GM18858 (cell line): ENCODE measurements around the gene HPRT1.
A peak's percentile ranks its signal among the peaks of the same experiment; 100 is the strongest.
"Not testable (repeated sequence)": the region's sequence is repeated elsewhere in the genome, so short reads cannot be mapped to it uniquely, and the experiment has no call there.

Source experiments
- ATAC-seq: cut with Tn5 transposase; IDR thresholded peaks from one replicate; pipeline ENCODE4 v1.9.1; 2021; ENCODE audit not compliant: unreplicated experiment

Gene HPRT1, protein sequence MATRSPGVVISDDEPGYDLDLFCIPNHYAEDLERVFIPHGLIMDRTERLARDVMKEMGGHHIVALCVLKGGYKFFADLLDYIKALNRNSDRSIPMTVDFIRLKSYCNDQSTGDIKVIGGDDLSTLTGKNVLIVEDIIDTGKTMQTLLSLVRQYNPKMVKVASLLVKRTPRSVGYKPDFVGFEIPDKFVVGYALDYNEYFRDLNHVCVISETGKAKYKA

GRCh38 chrX:134460005-134460861 lies at the start of gene HPRT1:
TSS of gene HPRT1 (plus strand) at chrX:134460165. CDS start at chrX:134460312, 147 bp downstream.
- peak; percentile 80 for ATAC-seq

DNA sequence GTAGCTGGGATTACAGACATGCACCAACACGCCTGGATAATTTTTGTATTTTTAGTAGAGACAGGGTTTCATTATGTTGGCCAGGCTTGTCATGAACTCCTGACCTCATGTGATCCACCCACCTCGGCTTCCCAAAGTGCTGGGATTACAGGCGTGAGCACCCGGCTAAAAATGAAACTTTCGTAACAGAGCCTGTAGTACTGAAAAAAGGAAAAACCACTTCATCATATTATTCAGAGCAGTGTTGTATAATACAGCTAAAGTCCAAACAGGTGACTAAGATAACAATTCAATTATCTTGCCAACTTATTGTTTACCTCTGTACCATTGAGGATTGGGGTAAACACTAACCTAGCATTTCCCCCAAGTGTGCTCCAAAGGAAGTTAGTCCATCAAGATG lies 43.9 kb upstream of the HPRT1 start:
- no peak for ATAC-seq

DNA sequence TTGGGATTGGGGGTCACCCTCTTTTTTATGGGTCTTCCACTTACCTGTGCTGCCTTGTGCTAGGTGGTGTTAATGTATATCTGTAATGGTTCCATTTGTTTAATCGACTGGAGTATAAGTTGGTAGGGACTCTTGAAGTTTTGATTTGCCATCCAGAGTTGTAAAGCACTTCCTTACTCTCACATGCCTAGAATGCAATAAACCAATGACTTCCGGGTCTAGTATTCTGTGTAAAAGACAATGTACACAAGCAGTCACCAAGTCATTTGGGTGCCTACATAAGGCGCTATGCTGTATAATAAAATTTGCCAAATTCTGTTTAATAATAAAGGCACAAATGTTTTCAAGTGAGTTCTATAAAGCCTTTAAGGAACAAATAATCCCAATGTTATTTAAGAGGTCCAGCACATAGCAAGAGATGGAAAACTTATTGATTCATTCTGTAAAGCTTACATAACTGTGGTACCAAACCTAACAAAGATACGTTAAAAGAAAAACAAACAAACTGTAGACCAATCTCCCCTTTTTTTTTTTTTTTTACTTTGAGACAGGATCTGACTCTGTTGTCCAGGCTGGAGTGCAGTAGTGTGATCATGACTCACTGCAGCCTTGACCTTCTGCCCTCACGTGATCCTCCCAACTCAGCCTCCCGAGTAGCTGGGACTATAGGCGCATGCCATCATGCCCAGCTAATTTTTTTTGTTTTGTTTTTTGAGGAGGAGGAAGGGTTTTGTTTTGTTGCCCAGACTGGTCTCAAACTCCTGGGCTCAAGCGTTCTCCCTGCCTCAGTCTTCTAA lies 41.5 kb upstream of the HPRT1 start:
- no peak for ATAC-seq

DNA sequence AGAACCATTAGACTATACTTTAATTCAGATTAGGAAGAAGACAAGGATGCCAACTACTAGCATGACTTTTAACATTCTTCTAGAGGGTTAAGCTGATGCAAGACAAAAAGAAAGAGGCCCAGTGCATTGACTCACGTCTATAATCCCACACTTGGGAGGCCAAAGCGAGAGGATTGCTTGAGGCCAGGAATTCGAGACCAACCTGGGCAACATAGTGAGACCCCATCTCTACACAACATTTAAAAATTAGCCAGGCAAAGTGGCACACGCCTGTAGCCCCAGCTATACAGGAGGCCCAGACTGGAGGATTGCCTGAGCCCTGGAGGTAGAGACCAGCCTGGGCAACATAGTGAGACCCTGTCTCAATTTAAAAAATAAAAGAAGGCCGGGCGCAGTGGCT lies 40.2 kb upstream of the HPRT1 start:
- ATAC-seq, result no peak

DNA sequence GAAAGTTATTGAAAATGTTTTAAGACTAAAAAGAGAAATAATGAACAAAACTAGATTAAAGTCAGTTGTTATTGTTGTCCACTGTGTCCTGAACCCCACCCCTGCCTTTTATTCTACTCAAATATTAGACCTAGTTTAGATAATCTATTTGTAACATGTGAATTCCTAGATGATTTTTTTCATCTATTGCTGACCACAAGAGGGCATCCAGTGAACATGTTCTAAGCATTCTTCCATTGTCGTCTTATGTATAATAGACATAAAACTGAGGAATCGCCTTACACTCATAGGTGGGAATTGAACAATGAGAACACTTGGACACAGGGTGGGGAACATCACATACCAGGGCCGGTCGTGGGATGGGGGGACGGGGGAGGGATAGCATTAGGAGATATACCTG lies 36.4 kb upstream of the HPRT1 start:
- ATAC-seq, result no peak

DNA sequence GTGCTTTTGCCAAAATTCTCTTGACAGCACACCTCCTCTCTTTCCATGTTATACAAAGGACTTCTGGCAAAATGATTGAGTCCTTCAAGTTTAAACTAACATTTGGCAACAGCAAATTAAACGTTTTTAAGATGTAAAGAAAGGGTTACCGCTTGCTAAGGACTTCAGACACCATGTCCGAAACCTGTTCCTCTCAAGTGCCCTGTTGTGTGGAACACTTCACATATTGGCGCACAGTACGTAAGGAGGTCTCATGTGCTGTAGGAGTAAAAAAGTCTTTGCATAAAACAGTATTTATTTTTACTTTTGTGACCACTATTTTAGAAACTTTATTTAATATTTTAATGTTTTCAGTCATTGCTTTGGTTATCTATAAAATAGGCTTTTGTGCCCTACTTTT lies 33.7 kb upstream of the HPRT1 start:
- ATAC-seq, result no peak

- ATAC-seq, result peak; percentile 57
These were observed 28.1 kb upstream of the HPRT1 start for GRCh38 chrX:134431894-134432293.

GRCh38 chrX:134435894-134436293 lies 24.1 kb upstream of the HPRT1 start:
- no peak for ATAC-seq

DNA sequence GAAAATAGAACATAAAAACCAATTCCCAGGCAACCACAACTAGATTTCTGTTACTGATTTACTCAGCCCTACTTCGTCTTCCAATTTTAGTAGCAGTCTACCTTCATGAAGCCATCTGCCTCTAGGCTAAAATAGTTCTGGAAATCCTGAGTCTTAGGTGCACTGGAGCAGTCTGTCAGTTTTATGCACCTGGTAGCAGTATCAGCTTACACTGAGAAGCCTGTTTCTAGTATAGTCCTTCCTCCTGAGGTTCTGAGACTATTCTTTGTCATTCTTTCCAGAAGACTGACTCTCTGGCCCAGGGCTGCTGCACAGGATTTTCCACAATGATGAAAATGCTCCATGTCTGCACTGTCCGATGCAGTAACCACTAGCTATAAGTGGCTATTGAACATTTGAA lies 16.9 kb upstream of the HPRT1 start:
- ATAC-seq, result peak; percentile 72

DNA sequence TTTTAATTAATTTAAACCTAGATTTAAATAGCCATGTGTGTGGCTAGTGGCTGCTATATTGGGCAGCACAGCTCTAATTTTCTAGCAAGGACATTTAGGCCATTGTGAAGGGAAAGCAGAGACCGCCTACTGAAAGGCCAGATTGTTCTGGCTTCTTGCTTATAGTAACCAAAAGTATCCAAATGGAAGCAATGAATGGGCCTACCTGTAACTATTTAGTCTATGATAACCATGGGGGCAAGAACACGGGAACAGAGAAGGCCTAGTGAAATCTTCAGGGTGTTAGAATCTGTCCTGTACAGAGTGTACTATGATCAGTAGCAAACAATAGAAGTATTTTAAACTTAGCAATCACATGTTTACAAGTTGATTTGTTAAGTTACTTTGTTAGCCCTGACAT lies 16.5 kb upstream of the HPRT1 start:
- ATAC-seq, result no peak

DNA sequence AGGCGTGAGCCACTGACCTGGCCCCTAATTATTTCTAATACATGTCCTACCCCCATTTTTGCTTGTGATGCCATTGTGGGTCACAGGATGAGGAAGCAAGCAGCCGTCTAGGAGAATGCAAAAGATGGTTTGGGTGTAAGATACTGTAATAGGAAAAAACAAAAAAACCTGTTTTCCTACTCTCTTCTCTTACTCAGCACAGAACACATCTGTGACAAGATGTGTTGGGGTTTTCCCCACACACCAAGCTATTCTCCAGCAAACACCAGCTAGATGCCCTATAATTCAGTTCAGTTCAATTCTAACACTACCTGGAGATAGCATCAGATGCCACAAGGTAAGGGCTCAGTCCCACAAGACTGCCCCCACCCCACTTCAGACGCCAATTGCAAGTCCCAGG lies 15.3 kb upstream of the HPRT1 start:
- ATAC-seq, result no peak

DNA sequence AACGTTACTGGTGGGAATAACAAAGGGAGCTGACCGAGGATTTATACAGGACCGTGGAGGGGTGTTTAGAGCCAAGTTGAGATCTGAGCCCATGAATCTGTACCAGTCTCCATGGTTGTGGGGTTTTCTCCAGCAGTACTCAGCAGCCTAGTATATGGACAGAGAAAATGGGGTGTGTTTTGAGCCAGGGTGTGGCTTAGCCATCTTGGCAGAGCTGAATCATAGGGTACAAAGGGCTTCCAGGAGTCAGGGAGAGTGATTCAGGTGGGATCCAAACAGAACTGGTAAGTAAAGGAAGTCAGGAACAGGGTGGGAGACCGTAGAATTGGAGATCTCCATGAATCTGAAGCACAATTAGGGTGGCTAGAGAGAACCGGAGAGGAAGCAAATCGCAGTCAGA lies 7.4 kb upstream of the HPRT1 start:
- no peak for ATAC-seq

DNA sequence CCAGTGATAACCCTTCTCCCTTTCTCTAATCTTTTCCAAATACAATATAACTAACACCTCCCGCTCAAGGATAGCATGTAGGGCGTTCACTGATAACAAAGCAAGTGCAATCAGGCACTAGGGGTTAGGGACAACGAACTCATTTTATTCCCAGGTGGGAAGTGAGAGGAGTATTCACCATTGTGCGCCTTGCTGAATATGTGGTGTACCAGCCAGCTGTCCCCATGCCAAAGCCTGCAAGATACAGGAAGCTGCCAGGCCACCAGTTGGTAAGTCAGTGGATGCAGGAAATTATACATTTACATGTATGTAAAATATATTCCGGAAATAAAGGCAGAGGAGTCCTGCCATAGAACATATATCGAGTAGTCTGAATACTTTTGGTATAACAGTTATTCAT lies 6.3 kb upstream of the HPRT1 start:
- ATAC-seq, result no peak

DNA sequence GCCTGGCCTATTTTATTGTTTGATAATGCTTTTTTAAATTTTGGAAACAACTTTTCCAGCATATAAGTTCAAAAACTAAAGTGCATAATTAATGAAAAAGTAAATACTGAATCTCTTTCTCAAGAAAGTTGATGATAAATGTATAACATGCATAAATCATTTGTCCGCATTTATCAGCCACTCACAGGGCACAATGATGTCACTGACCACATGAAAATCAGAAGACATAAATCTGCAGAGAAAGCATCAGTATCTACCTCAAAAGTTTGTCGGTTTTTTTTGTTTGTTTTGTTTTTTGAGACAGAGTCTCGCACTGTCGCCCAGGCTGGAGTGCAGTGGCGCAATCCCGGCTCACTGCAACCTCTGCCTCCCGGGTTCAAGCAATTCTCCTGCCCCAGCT lies 5.5 kb upstream of the HPRT1 start:
- ATAC-seq, result no peak

GRCh38 chrX:134457708-134458107 lies 2.3 kb upstream of the HPRT1 start:
- ATAC-seq, result no peak

- no peak for ATAC-seq
These were observed 321 bp upstream of the HPRT1 start for GRCh38 chrX:134459683-134460004.

- ATAC-seq, result no peak
These were observed 876 bp downstream of the HPRT1 start for GRCh38 chrX:134460862-134461220.

GRCh38 chrX:134461437-134461836 lies 1.5 kb downstream of the HPRT1 start:
- ATAC-seq, result no peak

- no peak for ATAC-seq
These were observed 3.0 kb downstream of the HPRT1 start for GRCh38 chrX:134462927-134463326.

DNA sequence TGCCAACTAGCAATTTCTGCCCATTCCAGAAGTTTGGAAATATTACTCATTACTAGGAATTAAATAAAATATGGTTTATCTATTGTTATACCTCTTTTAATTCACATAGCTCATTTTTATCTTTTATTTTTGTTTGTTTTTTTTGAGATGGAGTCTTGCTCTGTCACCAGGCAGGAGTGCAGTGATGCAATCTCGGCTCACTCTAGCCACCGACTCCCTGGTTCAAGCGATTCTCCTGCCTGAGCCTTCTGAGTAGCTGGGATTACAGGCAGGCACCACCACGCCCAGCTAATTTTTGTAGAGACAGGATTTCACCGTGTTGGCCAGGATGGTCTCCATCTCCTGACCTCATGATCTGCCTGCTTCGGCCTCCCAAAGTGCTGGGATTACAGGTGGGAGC lies 4.5 kb downstream of the HPRT1 start:
- not testable (repeated sequence) for ATAC-seq

DNA sequence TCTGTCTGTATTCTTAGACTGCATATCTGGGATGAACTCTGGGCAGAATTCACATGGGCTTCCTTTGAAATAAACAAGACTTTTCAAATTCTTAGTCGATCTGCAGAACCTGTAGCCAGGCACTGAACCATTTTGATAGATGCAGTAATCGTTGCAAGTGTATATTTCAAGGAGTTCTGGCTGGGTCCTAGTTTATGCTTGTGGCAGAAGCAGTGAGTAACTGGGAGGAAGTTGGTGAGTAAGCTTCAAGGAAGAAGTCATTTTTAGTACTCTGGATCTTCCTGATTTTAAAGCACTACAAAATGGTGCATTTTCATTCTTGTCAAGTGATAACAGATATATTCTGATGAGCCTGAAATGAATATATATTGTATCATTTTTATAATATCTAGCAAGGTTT lies 9.5 kb downstream of the HPRT1 start:
- ATAC-seq, result no peak

GRCh38 chrX:134470013-134470412 lies 10.0 kb downstream of the HPRT1 start:
- no peak for ATAC-seq
